Bronchial epithelial cell (primary cell): ENCODE measurements around the gene AGAP1. TPM values are rescaled to one million over a fixed set of nuclear protein-coding genes. Genes with fewer than 3 reads are reported as not detected.

Experiments used
- DNase-seq: peaks from one replicate; pipeline ENCODE4 v3.0.0-alpha.2; 2010; ENCODE audit warnings: low read depth
- FAIRE-seq: peaks from 2 replicates; lab custom pipeline; 2011; peaks lifted over from hg19 to GRCh38; lab: Jason Lieb, UNC
- H3K27me3 ChIP-seq: 2 replicates; pipeline ENCODE4 v1.5.1; 2011; ENCODE audit warnings: low read length; ENCODE audit not compliant: control insufficient read depth, insufficient read depth
- H3K36me3 ChIP-seq: 2 replicates; pipeline ENCODE4 v1.5.1; 2011; ENCODE audit warnings: low read length; ENCODE audit not compliant: control insufficient read depth, insufficient read depth
- H3K4me3 ChIP-seq: 2 replicates; pipeline ENCODE4 v1.5.1; 2011; ENCODE audit warnings: mild to moderate bottlenecking, low read depth, low read length, control low read depth
- CTCF ChIP-seq: IDR thresholded peaks from 2 replicates; pipeline ENCODE4 v1.5.1; 2011; ENCODE audit warnings: mild to moderate bottlenecking, moderate library complexity, low read length, control low read depth, inconsistent platforms; ENCODE audit not compliant: insufficient read depth, severe bottlenecking
- total RNA-seq: library from RNA; depleted of rRNA; stranded (reverse); fragments of >200 nt; gene quantifications from 2 replicates; pipeline ENCODE4 v1.2.1, GENCODE V29; 2014

AGAP1 gene
- total RNA-seq, 1 donor from 2014 or later: 22.4 TPM

GRCh38 chr2:235770909-235771820 lies 277.3 kb downstream of the AGAP1 start:
- Histone ChIP-seq H3K4me3 (no peak overlapping the region), H3K27me3 (no peaks in the 10 kb centered on the region), H3K36me3 (no peaks in the 10 kb centered on the region)
- TF ChIP-seq CTCF: no peak
- DNase-seq (no peak), FAIRE-seq (no peak)

- TF ChIP-seq CTCF: no peak
- FAIRE-seq: no peak
- H3K4me3 ChIP-seq: no peak overlapping the region
Measured at GRCh38 chr2:235773188-235773928, 279.5 kb downstream of the AGAP1 start.

GRCh38 chr2:235774153-235774870 lies 280.5 kb downstream of the AGAP1 start:
- FAIRE-seq (no peak), DNase-seq (no peak)
- H3K36me3 ChIP-seq: peaks cover 1% of the 10 kb centered on the region
- TF ChIP-seq CTCF: no peak
- no peaks in the 10 kb centered on the region for H3K27me3 ChIP-seq
- no peak overlapping the region for H3K4me3 ChIP-seq

More at GRCh38 chr2:235773188-235773928, 279.5 kb downstream of the AGAP1 start:
- DNase-seq: no peak
- H3K36me3 ChIP-seq: peaks cover 1% of the 10 kb centered on the region
- no peaks in the 10 kb centered on the region for H3K27me3 ChIP-seq

GRCh38 chr2:235776531-235776930 lies 282.7 kb downstream of the AGAP1 start:
- TF ChIP-seq CTCF: no peak
- FAIRE-seq (no peak), DNase-seq (no peak)
- H3K27me3 ChIP-seq: no peaks in the 10 kb centered on the region
- H3K36me3 ChIP-seq: peaks cover 1% of the 10 kb centered on the region
- no peak overlapping the region for H3K4me3 ChIP-seq

- peak; percentile 92 for TF ChIP-seq CTCF
- peaks cover 1% of the 10 kb centered on the region for H3K36me3 ChIP-seq
- DNase-seq (peak; percentile 73), FAIRE-seq (peak; percentile 7)
- no peaks in the 10 kb centered on the region for H3K27me3 ChIP-seq
- no peak overlapping the region for H3K4me3 ChIP-seq
Measured at GRCh38 chr2:235779444-235779896, 285.6 kb downstream of the AGAP1 start.
